Body of pancreas (tissue), 4 donors: ENCODE data around the gene SSTR1. TPM values are rescaled to one million over a fixed set of nuclear protein-coding genes. Genes with fewer than 3 reads are reported as not detected.

Experiments used
- ATAC-seq: fragments of 150-250 bp; one replicate; pipeline ENCODE4 v1.9.1; 2016
- DNase-seq, 4 donors: peaks; one replicate each; pipeline ENCODE4 v3.0.0-alpha.2; 2019
- H3K27ac ChIP-seq, 4 donors: fragments of 200-600 bp; sonication (generic); 1 replicate in 3 of 4; 2 replicates in 1 of 4; pipeline versions ENCODE4 v1.5.1 to v1.6.1; 2016 to 2019; ENCODE audit warnings: mild to moderate bottlenecking in 1 of 4, mixed read lengths in 1 of 4, moderate library complexity in 1 of 4
- H3K27me3 ChIP-seq, 2 donors: fragments of 200-600 bp; sonication (generic); one replicate each; pipeline ENCODE4 v1.6.0; 2016; ENCODE audit warnings: mild to moderate bottlenecking in 1 of 2
- H3K36me3 ChIP-seq, 2 donors: fragments of 200-600 bp; sonication (generic); replicated peaks in 1 of 2; 2 replicates each; pipeline ENCODE4 v1.5.1; 2016; ENCODE audit warnings: low read depth in 2 of 2; ENCODE audit not compliant: insufficient read depth in 1 of 2
- H3K4me1 ChIP-seq: fragments of 200-600 bp; sonication (generic); one replicate; pipeline ENCODE4 v1.6.0; 2016
- H3K4me3 ChIP-seq, 2 donors: fragments of 200-600 bp; sonication (generic); 1 replicate in 1 of 2; 2 replicates in 1 of 2; pipeline ENCODE4 v1.5.1; 2016 to 2019
- H3K9me3 ChIP-seq, 3 donors: fragments of 200-600 bp; sonication (generic); 1 replicate in 2 of 3; 2 replicates in 1 of 3; pipeline ENCODE4 v1.5.1; 2016
- POLR2A ChIP-seq, 3 donors: fragments of 450-650 bp; IDR thresholded peaks; one replicate each; pipeline ENCODE4 v1.6.1; 2016; ENCODE audit warnings: antibody characterized with exemption in 3 of 3, mild to moderate bottlenecking in 2 of 3
- WGBS, 2 donors: methylation state at CpG; one replicate each; pipeline ENCODE4 v1.1.5; 2017; 5-methylcytosine and 5-hydroxymethylcytosine counted together
- intact Hi-C: fragments of 100-400 bp; cut with DNase I; formaldehyde crosslinking; loops from one replicate; pipeline ENCODE4 v1.15.1; 2023
- total RNA-seq, 2 donors: library from RNA; depleted of rRNA; stranded (reverse); fragments of >200 nt; gene quantifications; one replicate each; pipeline ENCODE4 v1.1.0, GENCODE V29; 2016
- TF ChIP-seq, protein P1 (sequence below), 7 experiments: fragments of 450-650 bp in 4 of 7; fragments of 200-600 bp in 3 of 7; sonication (generic) in 3 of 7; IDR thresholded peaks; one replicate each; pipeline ENCODE4 v1.5.1; 2016 to 2019; ENCODE audit warnings: antibody characterized with exemption in 7 of 7

Gene SSTR1
- total RNA-seq, 2 donors from 2014 or later, result 1.3 to 5.3 TPM

DNA sequence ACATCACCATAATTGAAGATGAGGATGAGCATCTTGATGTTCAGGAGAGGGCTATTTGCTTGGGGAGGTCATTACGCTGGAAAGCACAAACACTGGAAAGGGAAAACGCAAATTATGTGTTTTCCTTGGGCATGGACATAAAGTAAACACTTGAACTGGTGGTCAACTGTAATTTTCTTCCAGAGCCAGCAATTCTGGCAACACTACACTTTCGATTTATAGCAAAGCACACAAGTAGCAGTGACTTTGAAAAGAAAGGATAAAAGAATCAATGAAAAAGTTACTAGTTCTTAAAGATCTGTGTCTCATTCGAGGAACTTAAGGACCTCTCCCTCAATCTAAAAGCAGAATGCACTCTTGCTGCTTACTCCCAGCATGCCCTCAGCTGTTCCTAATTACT lies 46.0 kb downstream of the SSTR1 start:
- DNase-seq, result no peak
- no peaks in the 10 kb centered on the region for H3K36me3 ChIP-seq
- 56 to 58% methylated on average over 4 of the region's 4 CpGs for WGBS, 2 donors
- H3K27ac ChIP-seq, result no peak overlapping the region
- no peak for ATAC-seq
- TF ChIP-seq, protein P1, sequence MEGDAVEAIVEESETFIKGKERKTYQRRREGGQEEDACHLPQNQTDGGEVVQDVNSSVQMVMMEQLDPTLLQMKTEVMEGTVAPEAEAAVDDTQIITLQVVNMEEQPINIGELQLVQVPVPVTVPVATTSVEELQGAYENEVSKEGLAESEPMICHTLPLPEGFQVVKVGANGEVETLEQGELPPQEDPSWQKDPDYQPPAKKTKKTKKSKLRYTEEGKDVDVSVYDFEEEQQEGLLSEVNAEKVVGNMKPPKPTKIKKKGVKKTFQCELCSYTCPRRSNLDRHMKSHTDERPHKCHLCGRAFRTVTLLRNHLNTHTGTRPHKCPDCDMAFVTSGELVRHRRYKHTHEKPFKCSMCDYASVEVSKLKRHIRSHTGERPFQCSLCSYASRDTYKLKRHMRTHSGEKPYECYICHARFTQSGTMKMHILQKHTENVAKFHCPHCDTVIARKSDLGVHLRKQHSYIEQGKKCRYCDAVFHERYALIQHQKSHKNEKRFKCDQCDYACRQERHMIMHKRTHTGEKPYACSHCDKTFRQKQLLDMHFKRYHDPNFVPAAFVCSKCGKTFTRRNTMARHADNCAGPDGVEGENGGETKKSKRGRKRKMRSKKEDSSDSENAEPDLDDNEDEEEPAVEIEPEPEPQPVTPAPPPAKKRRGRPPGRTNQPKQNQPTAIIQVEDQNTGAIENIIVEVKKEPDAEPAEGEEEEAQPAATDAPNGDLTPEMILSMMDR (IDR thresholded peaks at IDR 0.05), result no peak
- no peak for TF ChIP-seq POLR2A (IDR thresholded peaks at IDR 0.05)
- no peak overlapping the region for H3K4me3 ChIP-seq
- peaks cover 9% of the 10 kb centered on the region for H3K4me1 ChIP-seq
- no peaks in the 10 kb centered on the region for H3K9me3 ChIP-seq
- H3K27me3 ChIP-seq, result no peaks in the 10 kb centered on the region
- intact Hi-C loops, result no loop called here

DNA sequence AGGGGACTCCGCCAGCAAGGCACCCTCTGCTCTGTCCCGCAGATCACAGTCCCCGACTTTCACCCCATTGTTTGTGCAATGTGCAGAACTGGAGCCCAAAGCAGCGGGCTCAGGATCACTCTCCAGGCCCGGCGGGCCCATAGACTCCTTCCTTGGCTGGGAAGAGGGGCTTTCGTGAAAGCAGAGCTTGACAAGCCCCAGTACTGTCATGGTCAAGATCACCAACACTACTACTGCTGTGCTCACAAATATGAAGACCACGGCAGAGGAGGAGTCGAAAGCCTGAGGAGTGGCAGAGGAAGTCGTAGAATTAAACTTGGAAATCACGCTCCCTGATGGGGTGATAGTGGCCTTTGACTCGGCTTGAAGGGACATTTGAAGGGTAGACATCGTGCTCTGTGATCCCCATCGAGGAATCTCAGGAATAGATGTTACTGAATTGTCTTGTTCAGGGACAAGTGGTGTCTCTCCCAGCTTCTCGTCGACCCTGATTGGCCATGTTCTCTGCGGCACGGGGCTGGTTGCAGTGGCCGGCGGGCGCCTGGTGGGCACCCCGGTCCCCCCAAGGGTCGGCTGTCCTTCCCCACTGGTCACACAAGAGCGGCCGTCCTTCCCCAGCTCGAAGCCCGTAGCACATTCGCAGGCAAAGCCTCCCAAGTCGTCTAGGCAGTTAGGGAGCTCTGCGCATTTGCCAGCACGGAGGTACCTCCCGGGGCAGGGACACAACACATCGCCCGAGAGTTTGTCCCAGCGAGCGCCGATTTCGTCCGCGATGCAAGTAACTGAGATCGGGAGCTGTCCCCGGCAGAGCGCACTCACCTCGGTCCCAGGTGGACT lies 47.1 kb downstream of the SSTR1 start:
- peak in 1 of 4 donors; percentile 15 for DNase-seq
- no peak for ATAC-seq
- Histone ChIP-seq H3K36me3 (no peaks in the 10 kb centered on the region), H3K4me1 (peaks cover 9% of the 10 kb centered on the region), H3K27me3 (no peaks in the 10 kb centered on the region), H3K4me3 (no peak overlapping the region), H3K27ac (peak overlapping the region in 2 of 4 donors; percentile 46 to 64), H3K9me3 (no peaks in the 10 kb centered on the region)
- WGBS, 2 donors, result 17 to 44% methylated on average over 14 to 44 of the region's 44 CpGs
- TF ChIP-seq, protein P1 (IDR thresholded peaks at IDR 0.05), result no peak
- no peak for TF ChIP-seq POLR2A (IDR thresholded peaks at IDR 0.05)
- intact Hi-C loops, result no loop called here

DNA sequence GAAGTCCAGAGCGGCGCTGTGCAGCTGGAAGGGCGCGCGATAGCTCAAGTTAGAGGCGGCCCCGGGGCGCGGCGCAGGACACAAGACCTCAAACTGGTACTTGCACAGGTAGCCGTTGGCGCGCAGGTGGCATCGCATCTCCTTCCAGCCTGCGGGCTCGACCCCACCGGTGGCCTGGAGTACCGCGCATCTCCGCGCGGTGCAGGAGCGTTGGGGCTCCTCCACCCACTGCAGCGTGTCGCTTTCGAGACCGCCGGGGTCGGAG lies 47.6 kb downstream of the SSTR1 start:
- no peaks in the 10 kb centered on the region for H3K27me3 ChIP-seq
- TF ChIP-seq POLR2A (IDR thresholded peaks at IDR 0.05), result no peak
- TF ChIP-seq, protein P1 (IDR thresholded peaks at IDR 0.05), result no peak
- intact Hi-C loops, result no loop called here
- H3K36me3 ChIP-seq, result no peaks in the 10 kb centered on the region
- H3K4me1 ChIP-seq, result peaks cover 9% of the 10 kb centered on the region
- peak; percentile 25 for ATAC-seq
- H3K9me3 ChIP-seq, result no peaks in the 10 kb centered on the region
- H3K27ac ChIP-seq, result peak overlapping the region in 2 of 4 donors; percentile 46 to 64
- H3K4me3 ChIP-seq, result no peak overlapping the region
- DNase-seq, result peak in 2 of 4 donors; percentile 8 to 47
- WGBS, 2 donors, result 0% methylated on average over 29 of the region's 29 CpGs; no CpG with 5 or more reads in 1 of the 2 donors

DNA sequence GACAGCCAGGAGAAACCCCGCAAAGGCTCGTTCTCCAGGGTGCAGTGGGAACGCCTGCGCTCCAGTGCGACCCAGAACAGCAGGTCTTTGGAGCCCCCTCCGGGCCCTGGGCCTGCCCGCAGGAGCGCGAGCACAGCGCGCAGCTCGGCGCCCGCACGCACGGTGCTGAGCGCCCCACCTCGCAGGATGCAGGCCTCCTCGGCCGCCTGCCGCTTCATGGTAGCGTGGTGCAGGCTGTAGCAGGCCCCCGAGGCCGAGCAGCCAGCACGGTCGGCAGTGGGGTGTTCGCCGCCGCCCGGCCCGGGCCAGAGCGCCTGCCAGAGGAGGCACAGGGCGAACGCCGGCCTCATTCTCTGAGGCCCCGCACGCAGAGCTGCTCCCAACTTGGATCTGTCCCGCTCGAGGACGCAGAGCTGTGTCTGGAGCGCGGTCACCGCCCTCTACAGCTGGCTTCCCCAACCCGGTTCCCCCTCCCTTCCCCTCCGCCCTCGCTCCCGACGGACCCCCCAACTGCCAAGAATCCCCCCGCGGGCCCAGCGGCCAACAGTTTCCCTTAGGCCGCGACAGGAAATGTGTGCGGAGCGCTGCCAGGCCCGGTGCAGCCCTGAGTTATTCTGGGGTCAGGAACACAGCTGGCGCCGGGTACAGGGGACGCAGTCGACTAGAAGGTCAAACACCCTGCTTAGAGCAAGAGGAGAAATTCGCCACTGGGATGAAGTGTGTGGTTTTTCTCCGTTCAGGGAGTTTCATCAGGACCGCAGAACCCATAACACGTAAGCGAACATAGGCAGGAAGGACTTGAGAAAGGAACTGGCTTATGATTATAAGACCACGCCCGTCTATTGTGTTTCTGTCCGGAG lies 48.2 kb downstream of the SSTR1 start, which contains the start of gene CLEC14A:
TSS of gene CLEC14A (minus strand) at position 421 of the 860 bp plus-strand sequence. CDS start at position 350, 71 bp downstream.
- Histone ChIP-seq H3K4me1 (peaks cover 9% of the 10 kb centered on the region), H3K36me3 (no peaks in the 10 kb centered on the region), H3K27me3 (no peaks in the 10 kb centered on the region), H3K4me3 (no peak within 1 kb of the TSS), H3K27ac (peak within 1 kb of the TSS in 2 of 4 donors; percentile 46 to 64), H3K9me3 (no peaks in the 10 kb centered on the region)
- TF ChIP-seq POLR2A (IDR thresholded peaks at IDR 0.05), result peak in 2 of 3 donors; percentile 19 to 32
- TF ChIP-seq, protein P1 (IDR thresholded peaks at IDR 0.05), result no peak
- 20 to 54% methylated on average over 28 to 68 of the region's 68 CpGs for WGBS, 2 donors
- DNase-seq, result peak; percentile 10 to 28 (median 14)
- peak; percentile 67 for ATAC-seq
- intact Hi-C loops, result no loop called here
